IMR-90 (cell line): ENCODE results near the gene IQSEC3.

Source experiments
- BHLHE40 ChIP-seq: fragments of 150-350 bp; IDR thresholded peaks from 2 replicates; pipeline ENCODE4 v1.6.1; 2016; ENCODE audit warnings: mild to moderate bottlenecking, low read depth, low read length
- ELK1 ChIP-seq: fragments of 150-350 bp; IDR thresholded peaks from 2 replicates; pipeline ENCODE4 v1.6.1; 2016; ENCODE audit warnings: low read depth, mild to moderate bottlenecking, low read length, moderate library complexity, borderline replicate concordance
- MXI1 ChIP-seq: IDR thresholded peaks from 2 replicates; pipeline ENCODE4 v1.6.1; 2012; ENCODE audit warnings: low read depth, mild to moderate bottlenecking, low read length, moderate library complexity, borderline replicate concordance
- POLR2A ChIP-seq: IDR thresholded peaks from 2 replicates; pipeline ENCODE4 v1.6.1; 2012; ENCODE audit warnings: mild to moderate bottlenecking, low read depth, low read length
- RFX5 ChIP-seq: IDR thresholded peaks from 2 replicates; pipeline ENCODE4 v1.8.0; 2012; ENCODE audit warnings: low read depth, mild to moderate bottlenecking, low read length, moderate library complexity
- TF ChIP-seq, protein P1 (sequence below): conservative IDR thresholded peaks from 2 replicates; pipeline ENCODE4 v1.5.1; 2012; ENCODE audit warnings: mild to moderate bottlenecking, low read depth, low read length, improper control_type of control experiment

DNA sequence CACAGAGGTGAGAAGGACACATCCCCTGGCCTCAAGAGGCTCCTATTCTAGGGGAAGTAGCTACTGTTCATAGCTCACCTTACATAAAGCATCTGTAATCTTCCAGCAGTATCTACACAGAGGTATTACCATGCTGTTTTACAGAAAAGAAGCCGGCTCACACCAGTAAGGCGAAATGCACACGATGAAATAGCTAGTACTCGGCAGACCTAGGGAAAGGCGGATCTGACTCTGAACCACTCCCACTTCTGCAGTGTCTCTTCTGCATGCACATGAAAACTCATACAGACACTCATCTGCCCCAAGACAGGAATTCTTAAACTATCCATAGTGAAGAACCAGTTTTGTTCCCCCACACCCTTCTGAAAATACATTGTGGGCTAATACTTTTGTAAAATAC, 73.6 kb downstream of the IQSEC3 start:
- no peak for TF ChIP-seq POLR2A
- no peak for TF ChIP-seq ELK1
- TF ChIP-seq, protein P1, sequence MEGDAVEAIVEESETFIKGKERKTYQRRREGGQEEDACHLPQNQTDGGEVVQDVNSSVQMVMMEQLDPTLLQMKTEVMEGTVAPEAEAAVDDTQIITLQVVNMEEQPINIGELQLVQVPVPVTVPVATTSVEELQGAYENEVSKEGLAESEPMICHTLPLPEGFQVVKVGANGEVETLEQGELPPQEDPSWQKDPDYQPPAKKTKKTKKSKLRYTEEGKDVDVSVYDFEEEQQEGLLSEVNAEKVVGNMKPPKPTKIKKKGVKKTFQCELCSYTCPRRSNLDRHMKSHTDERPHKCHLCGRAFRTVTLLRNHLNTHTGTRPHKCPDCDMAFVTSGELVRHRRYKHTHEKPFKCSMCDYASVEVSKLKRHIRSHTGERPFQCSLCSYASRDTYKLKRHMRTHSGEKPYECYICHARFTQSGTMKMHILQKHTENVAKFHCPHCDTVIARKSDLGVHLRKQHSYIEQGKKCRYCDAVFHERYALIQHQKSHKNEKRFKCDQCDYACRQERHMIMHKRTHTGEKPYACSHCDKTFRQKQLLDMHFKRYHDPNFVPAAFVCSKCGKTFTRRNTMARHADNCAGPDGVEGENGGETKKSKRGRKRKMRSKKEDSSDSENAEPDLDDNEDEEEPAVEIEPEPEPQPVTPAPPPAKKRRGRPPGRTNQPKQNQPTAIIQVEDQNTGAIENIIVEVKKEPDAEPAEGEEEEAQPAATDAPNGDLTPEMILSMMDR: no peak
- TF ChIP-seq MXI1: no peak
- TF ChIP-seq BHLHE40: no peak
- TF ChIP-seq RFX5: no peak
